NCI-H524 (cell line): Measurements from ENCODE around the gene SSUH2.

Experiments
- DNase-seq, 2 experiments: peaks; one replicate each; lab custom pipeline; 2025; lab: John Stamatoyannopoulos, UW

SSUH2 gene

GRCh38 chr3:8640223-8640622, 4.4 kb downstream of the SSUH2 start:
- no peak for DNase-seq

- no peak for DNase-seq
Measured at GRCh38 chr3:8639659-8640000, 5.0 kb downstream of the SSUH2 start.

- DNase-seq: no peak
Measured at GRCh38 chr3:8638994-8639658, 5.5 kb downstream of the SSUH2 start.

DNA sequence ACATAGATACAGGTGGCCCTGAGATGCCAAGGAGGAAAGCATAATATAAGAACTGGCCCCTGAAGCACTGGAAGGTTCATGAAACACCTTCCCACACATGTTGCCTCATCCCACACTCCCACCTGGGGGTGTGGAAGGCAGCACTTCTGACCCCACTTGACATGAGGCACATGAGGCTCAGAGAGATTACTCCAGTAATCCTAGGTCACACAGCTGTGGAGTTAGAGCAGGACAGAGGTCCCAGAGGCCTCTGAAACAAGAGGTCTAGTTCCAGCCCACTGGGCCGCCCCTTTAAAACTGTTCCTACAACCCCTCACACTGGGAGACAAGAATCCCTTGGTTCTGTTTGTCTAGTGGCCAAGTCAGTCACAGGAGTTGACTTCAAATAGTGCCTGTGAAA, 7.2 kb downstream of the SSUH2 start:
- DNase-seq: no peak

DNA sequence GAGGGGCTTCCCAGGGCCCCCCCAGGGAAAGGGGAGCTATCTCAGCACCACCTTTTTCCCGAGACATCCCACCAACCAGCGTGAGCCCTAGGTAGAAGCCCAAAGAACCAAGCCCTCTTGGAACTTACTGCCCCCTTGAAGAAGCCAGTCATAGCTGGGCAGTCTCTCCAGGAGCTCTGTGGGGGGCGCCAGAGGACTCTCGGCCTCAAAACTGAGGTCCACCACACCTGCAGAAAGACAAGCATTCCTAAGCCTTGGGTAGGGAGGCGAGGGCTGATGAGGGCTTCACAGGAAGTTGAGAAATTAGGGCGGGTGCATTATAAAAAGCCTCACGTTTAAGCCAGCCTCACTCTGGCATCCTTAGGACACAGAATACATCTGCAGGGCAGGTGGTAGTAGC, 9.0 kb downstream of the SSUH2 start:
- DNase-seq: no peak

DNA sequence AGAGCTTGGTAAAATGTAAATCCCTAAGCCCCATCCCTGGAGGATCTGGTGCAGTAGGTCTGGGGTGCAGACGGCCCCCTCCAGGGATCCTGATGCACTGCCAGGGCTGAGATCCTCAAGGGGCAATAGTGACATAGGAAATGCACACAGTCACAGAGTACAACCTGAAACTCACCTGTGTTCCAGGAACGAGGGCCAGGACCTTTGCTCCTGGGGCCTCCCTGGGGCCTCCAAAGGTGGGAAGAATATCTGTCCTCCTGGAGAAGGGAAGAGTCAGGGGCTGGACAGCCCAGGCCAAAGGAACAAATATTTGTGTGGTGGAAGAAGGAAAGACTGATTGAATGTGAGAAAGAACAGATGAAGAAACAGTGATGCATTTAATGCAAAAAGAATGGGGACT, 9.5 kb downstream of the SSUH2 start:
- DNase-seq: no peak

DNA sequence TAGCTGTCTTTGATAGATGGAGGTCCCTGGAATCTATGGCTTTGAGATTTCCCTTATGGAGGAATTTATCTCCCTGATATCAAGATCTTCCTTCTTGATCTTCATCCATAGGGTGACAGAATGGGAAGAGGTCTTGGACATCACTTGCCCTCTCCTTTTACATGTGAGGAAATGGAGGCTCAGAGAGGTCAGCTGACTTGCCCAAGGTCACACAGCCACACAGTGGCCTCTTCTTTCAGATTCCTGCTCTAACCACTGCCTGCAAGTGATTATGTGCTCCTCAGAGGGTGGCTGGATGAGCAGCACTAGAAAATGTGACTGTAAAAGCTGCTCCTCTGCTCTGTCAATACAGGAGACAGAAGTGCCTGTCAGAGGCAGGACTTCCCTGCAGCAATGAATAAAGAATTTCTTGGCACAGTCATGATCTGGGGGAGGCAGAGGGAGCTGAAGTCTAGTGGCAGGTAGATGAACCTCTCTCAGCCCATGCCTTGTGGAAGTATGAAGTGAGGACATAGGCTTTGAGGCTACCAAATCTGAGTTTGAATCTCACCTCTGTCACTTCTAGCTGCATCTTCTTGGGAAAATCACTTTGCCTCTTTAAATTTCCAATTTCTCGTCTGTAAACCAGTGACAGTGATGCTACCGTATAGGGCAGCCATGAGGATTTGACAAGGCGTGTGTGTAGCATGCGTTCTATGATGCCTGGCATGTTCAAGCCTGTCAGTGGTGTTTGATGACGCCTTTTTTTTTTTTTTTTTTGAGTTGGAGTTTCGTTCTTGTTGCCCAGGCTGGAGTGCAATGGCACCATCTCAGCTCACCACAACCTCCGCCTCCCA, 12.0 kb downstream of the SSUH2 start:
- DNase-seq: no peak

- DNase-seq: no peak
Measured at GRCh38 chr3:8631661-8632060, 12.9 kb downstream of the SSUH2 start.

- DNase-seq: no peak
Measured at GRCh38 chr3:8629151-8630021, 15.2 kb downstream of the SSUH2 start.

DNA sequence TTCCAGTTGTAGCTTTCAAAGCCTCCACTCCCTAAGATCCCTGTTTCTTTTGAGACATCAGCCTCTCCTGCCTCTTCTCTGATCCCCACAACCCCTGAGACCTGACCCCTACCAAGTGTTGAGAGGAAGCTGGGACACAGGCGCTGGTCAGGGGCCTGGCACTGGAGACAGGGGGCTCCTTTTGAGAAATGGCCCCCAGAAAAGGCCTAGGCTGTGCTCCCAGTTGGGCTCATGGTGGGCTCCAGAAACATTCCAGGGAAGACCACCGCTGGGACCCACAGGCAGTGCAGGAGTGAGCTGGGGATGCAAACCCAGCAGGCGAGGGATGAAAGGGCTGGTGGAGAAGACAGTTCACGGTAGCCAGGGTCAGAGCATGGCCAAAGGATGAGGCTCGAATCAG, 16.6 kb downstream of the SSUH2 start:
- DNase-seq: no peak

GRCh38 chr3:8627201-8627940, 17.2 kb downstream of the SSUH2 start:
- no peak for DNase-seq

DNA sequence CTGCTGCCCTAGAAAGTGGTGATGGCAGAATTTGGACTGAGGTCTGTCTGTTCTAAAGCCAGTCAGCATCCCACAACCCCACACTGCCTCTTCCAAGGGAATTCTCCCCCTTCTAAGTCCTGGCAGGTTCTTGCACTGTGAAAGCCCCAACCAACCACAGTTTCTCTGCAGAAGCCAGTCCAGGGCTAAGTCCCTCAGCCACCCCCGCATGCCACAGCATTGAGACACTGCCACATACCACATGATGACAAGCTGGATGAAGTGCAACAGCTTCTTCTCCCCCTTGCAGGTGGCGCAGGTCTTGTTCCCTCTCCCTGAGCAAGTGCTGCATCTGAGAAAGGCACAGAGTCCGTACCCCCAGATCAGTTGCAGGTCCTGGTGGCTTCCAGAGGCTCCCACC, 18.6 kb downstream of the SSUH2 start:
- no peak for DNase-seq

DNA sequence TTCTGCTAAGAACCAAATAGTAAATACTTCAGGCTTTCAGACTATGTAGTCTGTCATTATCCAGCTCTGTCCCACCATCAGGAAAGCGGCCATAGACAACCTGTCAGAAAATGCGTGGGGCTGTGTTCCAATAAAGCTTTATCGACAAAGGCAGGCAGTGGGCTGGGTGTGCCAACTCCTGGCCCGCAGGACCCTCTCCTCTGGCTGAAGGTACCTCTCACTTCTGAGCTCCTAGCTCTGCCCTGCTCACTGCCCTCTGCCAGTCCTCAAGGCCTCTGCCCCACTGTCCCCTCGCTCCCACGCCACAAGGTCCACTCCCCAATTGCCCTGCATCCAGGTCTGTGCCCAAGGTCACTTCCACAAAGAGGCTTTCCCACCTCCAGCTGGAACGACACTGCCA, 20.0 kb downstream of the SSUH2 start:
- DNase-seq: no peak

DNA sequence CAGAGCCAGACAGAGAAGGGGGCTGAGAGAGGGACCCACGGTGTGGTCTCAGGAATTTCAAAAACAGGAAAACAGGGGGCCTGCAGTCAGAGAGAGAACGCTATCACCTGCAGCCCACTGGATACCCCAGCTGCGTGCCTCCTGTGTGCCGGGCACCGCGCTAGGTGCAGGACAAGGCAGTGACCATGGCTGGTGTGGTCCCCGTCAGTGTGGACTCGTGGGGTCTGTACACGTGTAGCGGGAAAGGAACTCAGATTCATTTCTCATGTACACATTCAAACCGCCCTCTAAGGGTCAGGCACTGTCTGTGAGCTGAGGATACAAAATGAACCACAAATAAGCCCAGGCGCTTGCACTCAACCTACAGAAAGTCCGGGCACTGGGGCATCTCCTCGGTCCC, 20.9 kb downstream of the SSUH2 start:
- DNase-seq: no peak

DNA sequence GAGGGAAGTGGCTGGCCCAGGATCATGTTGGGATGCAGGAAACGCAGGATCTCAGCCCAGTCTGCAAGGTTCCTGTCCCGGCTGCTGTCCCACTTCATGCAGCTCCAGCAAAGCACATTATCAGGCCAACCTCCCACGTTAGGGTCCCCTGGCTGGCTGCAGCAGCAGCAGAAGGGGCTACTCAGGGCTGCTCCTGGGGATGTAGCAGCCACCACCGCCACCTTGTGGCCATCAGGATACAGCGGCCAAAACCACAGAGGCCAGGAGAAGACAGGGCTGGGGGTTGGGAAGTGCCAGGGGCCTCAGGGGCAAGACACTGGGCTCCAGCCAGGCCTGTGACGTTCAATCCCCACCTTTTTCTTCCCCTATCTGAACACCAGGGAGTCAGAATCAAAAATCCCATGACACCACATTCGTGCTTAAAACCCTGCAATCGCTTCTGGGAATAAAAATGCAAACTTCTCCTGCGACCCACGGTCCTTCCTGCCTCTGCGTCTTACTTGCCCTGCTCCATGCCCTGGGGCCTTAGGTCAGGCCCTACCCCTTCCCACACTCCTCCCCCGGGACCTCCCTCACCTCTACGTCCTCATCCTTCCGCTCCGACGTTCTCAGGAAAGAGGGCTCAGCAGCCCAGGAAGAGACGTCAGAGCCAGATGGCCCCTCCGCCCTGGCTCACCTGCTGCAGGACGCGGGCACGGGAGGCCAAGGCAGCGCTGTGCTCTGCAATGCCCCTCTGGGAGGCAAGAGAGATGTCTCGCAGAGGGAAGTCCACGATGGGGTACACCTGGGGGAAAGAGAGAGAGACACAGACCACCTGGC, 21.5 kb downstream of the SSUH2 start:
- DNase-seq: peak; percentile 49 to 69

DNA sequence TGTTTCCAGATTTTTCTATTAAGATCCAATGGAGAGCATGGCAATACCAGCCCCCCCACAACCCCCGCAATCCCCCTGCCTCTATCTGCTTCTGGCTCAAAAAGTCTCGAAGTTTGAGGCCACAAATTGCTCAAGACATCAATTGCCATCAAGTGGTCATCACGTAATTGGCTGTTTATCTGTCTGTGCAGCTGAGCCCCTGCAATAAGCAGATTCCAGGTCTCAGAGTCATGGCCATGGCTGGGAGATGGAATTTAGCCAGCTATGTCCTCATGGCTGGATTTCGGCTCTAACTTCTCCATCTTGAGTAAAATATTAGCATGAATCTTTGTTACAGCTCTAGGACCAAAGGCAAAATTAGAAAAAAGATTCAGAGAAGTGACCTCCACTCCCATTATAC, 22.7 kb downstream of the SSUH2 start:
- no peak for DNase-seq

- no peak for DNase-seq
Measured at GRCh38 chr3:8621141-8621540, 23.5 kb downstream of the SSUH2 start.

DNA sequence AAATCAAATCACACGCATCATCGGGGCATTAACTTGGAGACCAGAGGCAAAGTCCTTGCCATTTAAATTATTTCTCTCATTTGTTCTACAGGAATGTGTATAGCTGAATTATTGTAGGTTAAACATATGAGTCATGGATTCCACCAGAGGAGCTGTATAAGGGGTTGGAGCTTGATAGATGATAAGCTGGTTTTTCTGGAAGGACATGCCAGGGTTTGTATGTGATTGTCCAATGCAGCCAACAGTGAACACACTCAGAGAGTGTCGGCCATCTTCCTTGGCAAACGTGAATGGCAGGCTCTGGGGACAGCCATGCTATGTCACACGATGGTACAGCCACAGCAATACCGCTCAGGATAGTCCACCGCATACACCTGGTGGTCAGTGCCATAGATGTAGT, 25.1 kb downstream of the SSUH2 start:
- DNase-seq: no peak

DNA sequence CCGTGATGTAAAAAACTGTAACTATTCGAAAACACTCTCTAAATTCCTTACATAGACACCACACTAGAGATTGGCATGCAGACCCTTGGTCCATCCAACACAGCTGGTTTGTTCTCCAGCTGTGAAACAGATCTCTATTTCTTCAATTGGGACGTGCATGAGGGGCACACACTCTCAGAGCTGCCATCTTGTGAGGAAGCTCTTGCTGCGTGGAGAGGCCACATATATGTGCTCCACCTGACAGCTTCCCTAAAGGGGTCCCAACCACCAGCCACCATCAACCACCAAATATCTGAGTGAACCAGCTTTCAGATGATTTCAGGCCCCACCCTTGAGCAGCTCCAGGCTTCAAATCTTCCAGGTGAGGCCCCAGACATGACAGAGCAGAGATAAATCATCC, 25.6 kb downstream of the SSUH2 start:
- DNase-seq: no peak

DNA sequence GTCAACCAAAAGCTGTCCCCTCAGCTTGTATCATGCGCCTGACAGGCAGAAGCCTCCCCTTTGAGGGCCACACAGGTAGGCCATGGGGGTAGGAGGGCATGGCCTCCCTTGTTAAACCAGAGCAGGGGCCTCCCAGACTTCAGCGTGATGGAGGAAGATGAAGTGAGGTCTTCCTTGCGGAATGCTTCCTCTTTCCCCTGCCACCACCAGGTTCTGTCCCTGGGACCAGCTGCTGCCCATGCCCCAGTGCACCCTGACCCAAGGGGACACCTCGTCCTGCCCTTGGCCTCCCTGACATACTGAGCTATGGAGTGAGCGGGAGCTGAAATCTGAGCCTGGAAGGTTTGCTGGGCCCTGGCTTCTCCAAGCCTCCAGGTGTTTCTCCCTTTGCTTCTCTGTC, 26.7 kb downstream of the SSUH2 start:
- DNase-seq: no peak

GRCh38 chr3:8610951-8611350, 33.6 kb downstream of the SSUH2 start:
- no peak for DNase-seq
